ENCODE results near the gene MYO3B. TPM values are rescaled to one million over a fixed set of nuclear protein-coding genes. Genes with fewer than 3 reads are reported as not detected.

MYO3B gene
- total and polyA plus RNA-seq, 2 of the 8 experiments (the other 6 are each of a cell fraction or from before 2014, with no cell fraction given): 0.17 to 0.19 TPM

- TF ChIP-seq CHD7 (IDR thresholded peaks at IDR 0.05; ENCODE audit: insufficient replicate concordance, low read length) (no peak), CHD2 (IDR thresholded peaks at IDR 0.05; ENCODE audit: low read length) (no peak)
Measured at GRCh38 chr2:170671079-170671478, 493.1 kb downstream of the MYO3B start (continued).
